NB4 (cell line): ENCODE measurements around the gene TTC38.

Experiments
- POLR2A ChIP-seq: IDR thresholded peaks from 2 replicates; pipeline ENCODE4 v1.6.1; 2011; ENCODE audit warnings: mild to moderate bottlenecking; ENCODE audit not compliant: insufficient read length; ENCODE audit errors: extremely low read depth
- TF ChIP-seq, protein P1 (sequence below): IDR thresholded peaks from 2 replicates; pipeline ENCODE4 v1.6.1; 2011; ENCODE audit warnings: low read depth, low read length
- TF ChIP-seq, protein P2 (sequence below): IDR thresholded peaks from one replicate; pipeline ENCODE4 v1.5.1; 2012; ENCODE audit warnings: low read depth, low read length

DNA sequence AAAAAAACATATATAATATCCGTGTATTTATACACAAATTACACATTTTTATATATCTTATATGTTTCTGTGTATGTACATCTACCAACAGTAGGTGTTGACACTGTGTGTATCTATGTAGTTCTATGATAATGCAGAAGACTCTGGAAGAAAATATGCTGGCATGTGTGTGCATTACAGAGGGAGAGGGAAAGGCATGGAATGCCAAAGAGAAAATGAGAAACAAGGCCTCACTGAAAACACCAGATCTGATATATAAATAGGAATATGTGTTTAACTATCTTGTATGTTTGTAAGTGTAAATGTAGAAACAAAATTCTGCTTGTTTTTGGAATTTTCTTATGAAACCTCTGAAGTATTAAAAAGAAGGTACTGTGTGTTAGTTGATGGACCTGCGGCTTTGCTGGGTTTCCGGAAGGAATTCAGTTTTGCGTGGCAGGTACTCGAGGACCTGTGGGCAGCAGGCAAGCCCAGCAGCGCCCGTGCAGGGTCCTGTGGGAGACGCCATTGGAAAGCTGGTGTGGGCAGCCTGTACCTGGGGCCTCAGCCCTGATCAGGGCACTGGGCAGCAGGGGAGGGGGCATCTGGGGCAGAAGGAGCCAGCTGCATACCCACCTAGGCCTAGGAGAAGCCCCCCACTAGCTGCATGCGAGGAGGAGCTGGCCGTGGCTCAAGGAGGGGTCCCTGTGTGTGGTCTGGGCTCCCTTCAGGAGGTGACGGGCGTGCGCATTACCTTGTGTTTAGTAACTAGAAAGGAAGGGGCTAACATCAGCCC, 60.1 kb downstream of the TTC38 start:
- TF ChIP-seq, protein P1, sequence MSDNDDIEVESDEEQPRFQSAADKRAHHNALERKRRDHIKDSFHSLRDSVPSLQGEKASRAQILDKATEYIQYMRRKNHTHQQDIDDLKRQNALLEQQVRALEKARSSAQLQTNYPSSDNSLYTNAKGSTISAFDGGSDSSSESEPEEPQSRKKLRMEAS = no peak
- TF ChIP-seq POLR2A = no peak
- TF ChIP-seq, protein P2, sequence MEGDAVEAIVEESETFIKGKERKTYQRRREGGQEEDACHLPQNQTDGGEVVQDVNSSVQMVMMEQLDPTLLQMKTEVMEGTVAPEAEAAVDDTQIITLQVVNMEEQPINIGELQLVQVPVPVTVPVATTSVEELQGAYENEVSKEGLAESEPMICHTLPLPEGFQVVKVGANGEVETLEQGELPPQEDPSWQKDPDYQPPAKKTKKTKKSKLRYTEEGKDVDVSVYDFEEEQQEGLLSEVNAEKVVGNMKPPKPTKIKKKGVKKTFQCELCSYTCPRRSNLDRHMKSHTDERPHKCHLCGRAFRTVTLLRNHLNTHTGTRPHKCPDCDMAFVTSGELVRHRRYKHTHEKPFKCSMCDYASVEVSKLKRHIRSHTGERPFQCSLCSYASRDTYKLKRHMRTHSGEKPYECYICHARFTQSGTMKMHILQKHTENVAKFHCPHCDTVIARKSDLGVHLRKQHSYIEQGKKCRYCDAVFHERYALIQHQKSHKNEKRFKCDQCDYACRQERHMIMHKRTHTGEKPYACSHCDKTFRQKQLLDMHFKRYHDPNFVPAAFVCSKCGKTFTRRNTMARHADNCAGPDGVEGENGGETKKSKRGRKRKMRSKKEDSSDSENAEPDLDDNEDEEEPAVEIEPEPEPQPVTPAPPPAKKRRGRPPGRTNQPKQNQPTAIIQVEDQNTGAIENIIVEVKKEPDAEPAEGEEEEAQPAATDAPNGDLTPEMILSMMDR = no peak
